Mucosa of descending colon (tissue), 3 donors: ENCODE measurements around the gene LYST. TPM values are rescaled to one million over a fixed set of nuclear protein-coding genes. Genes with fewer than 3 reads are reported as not detected.
"Not testable (repeated sequence)": the region's sequence is repeated elsewhere in the genome, so short reads cannot be mapped to it uniquely, and the experiment has no call there.

ENCODE experiments used
- ATAC-seq: fragments of 200-7000 bp; cut with Tn5 transposase; one replicate; pipeline ENCODE4 v1.9.1; 2020; ENCODE audit warnings: mild to moderate bottlenecking, moderate library complexity
- DNase-seq, 3 donors: peaks; one replicate each; pipeline ENCODE4 v3.0.0-alpha.2; 2020
- H3K36me3 ChIP-seq: fragments of 200-600 bp; one replicate; pipeline ENCODE4 v1.8.0; 2021; ENCODE audit warnings: low read depth, mild to moderate bottlenecking
- H3K4me1 ChIP-seq: fragments of 200-600 bp; one replicate; pipeline ENCODE4 v1.8.0; 2021; ENCODE audit warnings: low read depth, mild to moderate bottlenecking
- H3K4me3 ChIP-seq: fragments of 200-600 bp; one replicate; pipeline ENCODE4 v1.8.0; 2021; ENCODE audit warnings: mild to moderate bottlenecking
- H3K9me3 ChIP-seq: fragments of 200-600 bp; one replicate; pipeline ENCODE4 v1.8.0; 2021; ENCODE audit warnings: mild to moderate bottlenecking
- intact Hi-C, 2 donors: fragments of 100-400 bp; cut with DNase I in 1 of 2; cut with micrococcal nuclease in 1 of 2; formaldehyde crosslinking; loops; one replicate each; pipeline versions ENCODE4 v1.11.0 to v1.11.1; 2022; cut with DNase I, micrococcal nuclease
- total RNA-seq, 3 donors: library from RNA; stranded (reverse); fragmentation: NEBNext Ultra II Directional in 2 of 3; extraction: Animal tissue kit (Norgen Biotek cat#: 25700) in 2 of 3; gene quantifications; one replicate each; pipeline versions ENCODE4 v1.2.1 to v1.2.4, GENCODE V29; 2021 to 2023
- TF ChIP-seq, protein P1 (sequence below): fragments of 200-600 bp; IDR thresholded peaks from one replicate; pipeline ENCODE4 v1.8.0; 2022; ENCODE audit warnings: antibody characterized with exemption, mild to moderate bottlenecking
- donor health status: DM: no; HTN: no; CAD: no; lungs with moderate emphysema.
- donor health status: DM: no; HTN: no; CAD: no.
- donor health status: DM: no; HTN: yes; CAD: no.

Gene LYST
- total RNA-seq, 3 donors from 2014 or later: 24.0 to 32.3 (median 26.7) TPM

DNA sequence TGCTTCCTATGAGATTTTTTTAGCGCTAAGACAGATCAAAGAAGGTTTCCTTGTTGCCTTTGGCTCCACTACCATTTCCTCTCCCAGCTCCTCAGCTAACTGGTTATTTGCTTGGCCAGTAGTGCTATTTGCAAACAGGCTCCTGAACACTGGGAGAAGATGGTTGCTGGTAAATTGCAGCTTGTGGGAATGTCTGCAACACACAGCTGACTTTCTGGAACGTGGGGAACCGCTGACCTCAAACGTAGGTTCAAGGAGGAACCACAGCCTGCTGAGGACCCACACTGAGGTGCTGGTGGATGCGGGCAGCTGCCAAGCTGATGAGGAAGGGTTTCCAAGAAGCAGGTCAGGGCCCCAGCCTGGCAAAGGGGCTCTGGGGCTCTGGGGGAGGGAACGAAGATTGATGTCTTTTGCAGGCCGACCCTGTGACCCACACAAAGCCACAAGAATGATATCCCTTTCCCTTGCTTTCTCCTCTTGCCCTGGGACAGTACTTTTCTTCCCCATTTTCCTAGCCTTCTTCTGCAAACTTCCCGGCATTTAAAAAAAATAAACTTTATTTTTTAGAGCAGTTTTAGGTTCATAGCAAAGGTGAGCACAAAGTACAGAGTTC, 241.9 kb downstream of the LYST start:
- TF ChIP-seq, protein P1, sequence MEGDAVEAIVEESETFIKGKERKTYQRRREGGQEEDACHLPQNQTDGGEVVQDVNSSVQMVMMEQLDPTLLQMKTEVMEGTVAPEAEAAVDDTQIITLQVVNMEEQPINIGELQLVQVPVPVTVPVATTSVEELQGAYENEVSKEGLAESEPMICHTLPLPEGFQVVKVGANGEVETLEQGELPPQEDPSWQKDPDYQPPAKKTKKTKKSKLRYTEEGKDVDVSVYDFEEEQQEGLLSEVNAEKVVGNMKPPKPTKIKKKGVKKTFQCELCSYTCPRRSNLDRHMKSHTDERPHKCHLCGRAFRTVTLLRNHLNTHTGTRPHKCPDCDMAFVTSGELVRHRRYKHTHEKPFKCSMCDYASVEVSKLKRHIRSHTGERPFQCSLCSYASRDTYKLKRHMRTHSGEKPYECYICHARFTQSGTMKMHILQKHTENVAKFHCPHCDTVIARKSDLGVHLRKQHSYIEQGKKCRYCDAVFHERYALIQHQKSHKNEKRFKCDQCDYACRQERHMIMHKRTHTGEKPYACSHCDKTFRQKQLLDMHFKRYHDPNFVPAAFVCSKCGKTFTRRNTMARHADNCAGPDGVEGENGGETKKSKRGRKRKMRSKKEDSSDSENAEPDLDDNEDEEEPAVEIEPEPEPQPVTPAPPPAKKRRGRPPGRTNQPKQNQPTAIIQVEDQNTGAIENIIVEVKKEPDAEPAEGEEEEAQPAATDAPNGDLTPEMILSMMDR: no peak
- intact Hi-C loops: no loop called here
- H3K9me3 ChIP-seq: no peaks in the 10 kb centered on the region
- H3K4me1 ChIP-seq: peaks cover 9% of the 10 kb centered on the region
- no peaks in the 10 kb centered on the region for H3K36me3 ChIP-seq
- DNase-seq (no peak), ATAC-seq (peak; percentile 31)
- H3K4me3 ChIP-seq: no peak overlapping the region

- Histone ChIP-seq H3K4me3 (no peak overlapping the region), H3K36me3 (no peaks in the 10 kb centered on the region), H3K4me1 (peaks cover 9% of the 10 kb centered on the region), H3K9me3 (no peaks in the 10 kb centered on the region)
- TF ChIP-seq, protein P1: no peak
- intact Hi-C loops: no loop called here
- peak; percentile 77 for ATAC-seq
- peak in 1 of 3 donors; percentile 65 for DNase-seq
These were observed 243.5 kb downstream of the LYST start for GRCh38 chr1:235622936-235623779.

DNA sequence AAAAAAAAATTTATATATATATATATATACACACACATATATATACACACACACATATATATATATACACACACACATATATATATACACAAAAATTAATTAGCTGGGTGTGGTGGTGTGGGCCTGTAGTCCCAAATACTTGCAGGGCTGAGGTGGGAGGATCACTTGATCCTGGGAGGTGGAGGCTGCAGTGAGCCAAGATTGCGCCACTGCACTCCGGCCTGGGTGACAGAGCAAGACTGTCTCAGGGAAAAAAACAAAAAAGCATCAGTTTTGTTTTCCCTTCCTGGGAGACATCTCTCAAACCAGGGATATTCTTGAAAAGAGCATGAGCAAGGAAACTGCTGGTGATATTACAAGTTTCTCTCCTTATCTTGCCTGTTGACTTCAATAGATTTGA, 247.6 kb downstream of the LYST start:
- H3K36me3 ChIP-seq, ATAC-seq, DNase-seq, H3K4me1 ChIP-seq, H3K9me3 ChIP-seq, H3K4me3 ChIP-seq, intact Hi-C loops: not testable (repeated sequence)

GRCh38 chr1:235617808-235618207, 248.9 kb downstream of the LYST start:
- Histone ChIP-seq H3K36me3 (no peaks in the 10 kb centered on the region), H3K4me1 (peaks cover 9% of the 10 kb centered on the region), H3K4me3 (no peak overlapping the region), H3K9me3 (no peaks in the 10 kb centered on the region)
- ATAC-seq: no peak
- intact Hi-C loops: no loop called here
- TF ChIP-seq, protein P1: no peak
- no peak for DNase-seq

DNA sequence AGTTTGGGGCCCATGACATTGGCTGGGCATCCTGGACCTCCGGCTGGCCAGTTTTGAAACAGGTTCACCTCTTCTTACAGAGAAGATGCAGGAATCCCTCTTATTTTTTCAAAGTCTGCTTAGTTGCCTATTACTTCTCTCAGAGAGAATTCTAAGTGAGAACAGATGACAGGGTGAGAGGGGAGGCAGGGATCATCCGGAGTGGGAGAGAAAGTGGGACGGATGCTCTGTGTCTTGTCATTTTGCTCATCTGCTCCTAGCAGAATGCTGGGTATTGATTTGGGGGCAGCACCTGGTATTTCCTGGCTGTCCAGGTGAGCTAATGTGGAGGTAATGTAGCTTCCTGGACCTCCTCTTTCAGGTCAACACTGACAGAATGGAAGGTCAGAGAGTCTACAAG, 249.6 kb downstream of the LYST start:
- no peak for ATAC-seq
- intact Hi-C loops: no loop called here
- TF ChIP-seq, protein P1: no peak

GRCh38 chr1:235614442-235614954, 252.2 kb downstream of the LYST start:
- no peak for DNase-seq

More for the DNA sequence above, 249.6 kb downstream of the LYST start:
- Histone ChIP-seq H3K4me1 (peaks cover 5% of the 10 kb centered on the region), H3K4me3 (no peak overlapping the region), H3K9me3 (no peaks in the 10 kb centered on the region), H3K36me3 (no peaks in the 10 kb centered on the region)
- DNase-seq: no peak

More at GRCh38 chr1:235614442-235614954, 252.2 kb downstream of the LYST start:
- TF ChIP-seq, protein P1: no peak
- Histone ChIP-seq H3K36me3 (no peaks in the 10 kb centered on the region), H3K9me3 (no peaks in the 10 kb centered on the region), H3K4me1 (peaks cover 5% of the 10 kb centered on the region), H3K4me3 (no peak overlapping the region)
- no peak for ATAC-seq
- intact Hi-C loops: no loop called here
